IMR-90 (cell line): ENCODE measurements around the gene NCKAP5. TPM values are rescaled to one million over a fixed set of nuclear protein-coding genes. Genes with fewer than 3 reads are reported as not detected.

ENCODE experiments used
- ATAC-seq: fragments of 200-7000 bp; cut with Tn5 transposase; 2 replicates; pipeline ENCODE4 v1.9.1; 2020; ENCODE audit warnings: low read depth, mild to moderate bottlenecking, moderate library complexity
- BruUV-seq: library from RNA; stranded (reverse); fragments of 400-500 nt; replicated peaks from 2 replicates; lab custom pipeline; 2021; lab: Mats Ljungman, UMichigan
- CTCF ChIA-PET: fragments of 300-600 bp; formaldehyde crosslinking; extraction: SDS; loops from one replicate; lab custom pipeline; 2021; ENCODE audit warnings: antibody characterized with exemption; lab: Yijun Ruan, JAX
- POLR2A ChIA-PET: fragments of 300-600 bp; sonication (Branson Sonifier 250); formaldehyde crosslinking; loops from one replicate; lab custom pipeline; 2022; ENCODE audit warnings: antibody characterized with exemption; ENCODE audit not compliant: unreplicated experiment; lab: Charles Lee
- DNase-seq: peaks from one replicate; pipeline ENCODE4 v3.0.0; 2013
- H2AFZ ChIP-seq: replicated peaks from 2 replicates; pipeline ENCODE3; 2013; ENCODE audit warnings: low read length, mild to moderate bottlenecking; ENCODE audit not compliant: poor library complexity
- H2AK5ac ChIP-seq: 2 replicates; pipeline ENCODE4 v1.6.1; 2013; ENCODE audit warnings: low read depth, low read length, inconsistent platforms
- H2AK9ac ChIP-seq: replicated peaks from 2 replicates; pipeline ENCODE3; 2013; ENCODE audit warnings: mild to moderate bottlenecking, low read depth, low read length, moderate library complexity; ENCODE audit not compliant: poor library complexity
- H2BK120ac ChIP-seq: 2 replicates; pipeline ENCODE4 v1.6.1; 2013; ENCODE audit warnings: low read depth, low read length, inconsistent platforms
- H2BK15ac ChIP-seq: 3 replicates; pipeline ENCODE4 v1.6.1; 2013; ENCODE audit warnings: low read depth, low read length, inconsistent platforms
- H2BK20ac ChIP-seq: 2 replicates; pipeline ENCODE4 v1.6.1; 2013; ENCODE audit warnings: low read depth, mild to moderate bottlenecking, inconsistent platforms, low read length, moderate library complexity
- H2BK5ac ChIP-seq: 2 replicates; pipeline ENCODE4 v1.6.1; 2013; ENCODE audit warnings: mild to moderate bottlenecking, low read depth, low read length, inconsistent platforms; ENCODE audit not compliant: poor library complexity, severe bottlenecking
- H3K14ac ChIP-seq: replicated peaks from 2 replicates; pipeline ENCODE4 v1.6.1; 2013; ENCODE audit warnings: low read depth, low read length, inconsistent platforms
- H3K18ac ChIP-seq: 2 replicates; pipeline ENCODE4 v1.6.1; 2013; ENCODE audit warnings: low read depth, low read length, control low read depth
- H3K23ac ChIP-seq: 2 replicates; pipeline ENCODE4 v1.6.1; 2013; ENCODE audit warnings: low read depth, low read length, inconsistent platforms
- H3K27ac ChIP-seq: 2 replicates; pipeline ENCODE4 v1.5.1; 2013; ENCODE audit warnings: mild to moderate bottlenecking, control low read depth, low read length; ENCODE audit not compliant: insufficient read depth
- H3K27me3 ChIP-seq: 2 replicates; pipeline ENCODE4 v1.6.1; 2013; ENCODE audit warnings: low read length; ENCODE audit not compliant: control insufficient read depth, insufficient read depth
- H3K36me3 ChIP-seq: 2 replicates; pipeline ENCODE4 v1.6.1; 2013; ENCODE audit warnings: low read length, mixed read lengths; ENCODE audit not compliant: control insufficient read depth, insufficient read depth
- H3K4ac ChIP-seq: 2 replicates; pipeline ENCODE4 v1.6.1; 2013; ENCODE audit warnings: low read depth, low read length, inconsistent platforms
- H3K4me1 ChIP-seq: 2 replicates; pipeline ENCODE4 v1.6.1; 2013; ENCODE audit warnings: low read length, mixed read lengths; ENCODE audit not compliant: control insufficient read depth, insufficient read depth
- H3K4me2 ChIP-seq: 2 replicates; pipeline ENCODE4 v1.6.1; 2013; ENCODE audit warnings: low read depth, mild to moderate bottlenecking, control low read depth, low read length, moderate library complexity
- H3K4me3 ChIP-seq: 2 replicates; pipeline ENCODE4 v1.5.1; 2013; ENCODE audit warnings: low read depth, mild to moderate bottlenecking, control low read depth, low read length, moderate library complexity; ENCODE audit not compliant: insufficient read depth
- H3K56ac ChIP-seq: 2 replicates; pipeline ENCODE4 v1.6.1; 2013; ENCODE audit warnings: low read length, inconsistent platforms; ENCODE audit not compliant: insufficient read depth; ENCODE audit errors: extremely low read depth
- H3K79me1 ChIP-seq, 2 experiments: 2 replicates each; pipeline ENCODE4 v1.6.1; 2013; ENCODE audit warnings: low read length in 2 of 2, inconsistent platforms in 1 of 2, low read depth in 1 of 2
- H3K9ac ChIP-seq: 2 replicates; pipeline ENCODE4 v1.6.1; 2013; ENCODE audit warnings: low read depth, low read length, control low read depth
- H3K9me1 ChIP-seq: 2 replicates; pipeline ENCODE4 v1.6.1; 2013; ENCODE audit warnings: low read length, inconsistent platforms; ENCODE audit not compliant: insufficient read depth
- H3K9me3 ChIP-seq: 2 replicates; pipeline ENCODE4 v1.6.1; 2013; ENCODE audit warnings: low read length; ENCODE audit not compliant: control insufficient read depth, insufficient read depth
- H4K20me1 ChIP-seq: 2 replicates; pipeline ENCODE4 v1.6.1; 2013; ENCODE audit warnings: low read length, inconsistent platforms; ENCODE audit not compliant: insufficient read depth
- H4K5ac ChIP-seq: 2 replicates; pipeline ENCODE4 v1.6.1; 2013; ENCODE audit warnings: mild to moderate bottlenecking, low read depth, low read length, control low read depth
- H4K8ac ChIP-seq, 2 experiments: 2 replicates each; pipeline ENCODE4 v1.6.1; 2013; ENCODE audit warnings: low read depth in 2 of 2, low read length in 2 of 2, control low read depth in 1 of 2, inconsistent platforms in 1 of 2
- H4K91ac ChIP-seq: 2 replicates; pipeline ENCODE4 v1.6.1; 2013; ENCODE audit warnings: low read depth, low read length, inconsistent platforms; ENCODE audit not compliant: insufficient read depth
- BHLHE40 ChIP-seq: fragments of 150-350 bp; IDR thresholded peaks from 2 replicates; pipeline ENCODE4 v1.6.1; 2016; ENCODE audit warnings: mild to moderate bottlenecking, low read depth, low read length
- CEBPB ChIP-seq: IDR thresholded peaks from 2 replicates; pipeline ENCODE4 v1.6.1; 2012; ENCODE audit warnings: low read depth, low read length, improper control_type of control experiment
- CHD1 ChIP-seq: IDR thresholded peaks from 2 replicates; pipeline ENCODE4 v1.6.1; 2012; ENCODE audit warnings: low read depth, low read length, improper control_type of control experiment
- CTCF ChIP-seq: conservative IDR thresholded peaks from 2 replicates; pipeline ENCODE4 v1.5.1; 2012; ENCODE audit warnings: mild to moderate bottlenecking, low read depth, low read length, improper control_type of control experiment
- ELK1 ChIP-seq: fragments of 150-350 bp; IDR thresholded peaks from 2 replicates; pipeline ENCODE4 v1.6.1; 2016; ENCODE audit warnings: low read depth, mild to moderate bottlenecking, low read length, moderate library complexity, borderline replicate concordance
- FOS ChIP-seq: fragments of 150-350 bp; IDR thresholded peaks from 2 replicates; pipeline ENCODE4 v1.6.1; 2016; ENCODE audit warnings: low read depth, low read length
- MAFK ChIP-seq: IDR thresholded peaks from 2 replicates; pipeline ENCODE4 v1.6.1; 2012; ENCODE audit warnings: low read depth, low read length, improper control_type of control experiment
- MAZ ChIP-seq: IDR thresholded peaks from 2 replicates; pipeline ENCODE4 v1.6.1; 2012; ENCODE audit warnings: low read depth, mild to moderate bottlenecking, low read length, improper control_type of control experiment, moderate library complexity, borderline replicate concordance
- MXI1 ChIP-seq: IDR thresholded peaks from 2 replicates; pipeline ENCODE4 v1.6.1; 2012; ENCODE audit warnings: low read depth, mild to moderate bottlenecking, low read length, moderate library complexity, borderline replicate concordance
- NFE2L2 ChIP-seq: fragments of 150-350 bp; IDR thresholded peaks from 2 replicates; pipeline ENCODE4 v1.6.1; 2016; ENCODE audit warnings: low read depth, mild to moderate bottlenecking, low read length
- POLR2A ChIP-seq: IDR thresholded peaks from 2 replicates; pipeline ENCODE4 v1.6.1; 2012; ENCODE audit warnings: mild to moderate bottlenecking, low read depth, low read length
- RAD21 ChIP-seq: IDR thresholded peaks from 2 replicates; pipeline ENCODE4 v1.6.1; 2012; ENCODE audit warnings: low read length, improper control_type of control experiment
- RCOR1 ChIP-seq: IDR thresholded peaks from 2 replicates; pipeline ENCODE4 v1.6.1; 2012; ENCODE audit warnings: mild to moderate bottlenecking, low read length, improper control_type of control experiment; ENCODE audit not compliant: insufficient replicate concordance
- RFX5 ChIP-seq: IDR thresholded peaks from 2 replicates; pipeline ENCODE4 v1.8.0; 2012; ENCODE audit warnings: low read depth, mild to moderate bottlenecking, low read length, moderate library complexity
- SMC3 ChIP-seq: fragments of 150-350 bp; IDR thresholded peaks from 2 replicates; pipeline ENCODE4 v1.6.1; 2016; ENCODE audit warnings: low read depth, mild to moderate bottlenecking, antibody characterized with exemption, low read length, moderate library complexity
- USF2 ChIP-seq: fragments of 150-350 bp; IDR thresholded peaks from 2 replicates; pipeline ENCODE4 v1.6.1; 2017; ENCODE audit warnings: mild to moderate bottlenecking, antibody characterized with exemption, low read length, low read depth
- WGBS, 2 experiments: methylation state at CpG; one replicate each; pipeline versions ENCODE4 v1.1.5 to v1.1.7; 2013; ENCODE audit warnings: missing lambda C conversion rate in 2 of 2; ENCODE audit not compliant: insufficient read length in 1 of 2; ENCODE audit errors: extremely low coverage in 2 of 2; 5-methylcytosine and 5-hydroxymethylcytosine counted together
- dilution Hi-C: fragments of 300-500 bp; cut with HindIII; formaldehyde crosslinking; loops from one replicate; pipeline ENCODE4 v1.14.3; 2018; ENCODE audit warnings: low sequenced_read_pairs; ENCODE audit not compliant: unreplicated experiment
- in situ Hi-C: fragments of 300-500 bp; cut with MboI; formaldehyde crosslinking; loops from 3 replicates; pipeline ENCODE4 v1.14.3; 2019; ENCODE audit warnings: low sequenced_read_pairs, inconsistent platforms, mixed read lengths
- intact Hi-C: fragments of 100-400 bp; cut with micrococcal nuclease; formaldehyde crosslinking; loops from 2 replicates; pipeline ENCODE4 v1.10.0; 2022
- polyA plus RNA-seq, 3 experiments: library from polyadenylated mRNA; depleted of rRNA; stranded (reverse); fragments of >200 nt; gene quantifications; 2 replicates each; pipeline ENCODE4 v1.2.3, GENCODE V29; 2012; ENCODE audit warnings: low replicate concordance in 1 of 3
- total RNA-seq: library from RNA; depleted of rRNA; stranded (reverse); fragments of >200 nt; gene quantifications from 2 replicates; pipeline ENCODE4 v1.2.3, GENCODE V29; 2012

Gene NCKAP5
- total and polyA plus RNA-seq, 2 of the 4 experiments (the other 2 are of a cell fraction): 2.7 to 3.9 TPM

GRCh38 chr2:133231264-133231663 is 337.0 kb downstream of the NCKAP5 start:
- Histone ChIP-seq H2BK5ac (no peak overlapping the region), H2BK20ac (no peak overlapping the region), H4K5ac (no peak overlapping the region), H3K56ac (no peak overlapping the region), H3K18ac (no peak overlapping the region), H3K4me3 (no peak overlapping the region), H3K4me1 (peaks cover 6% of the 10 kb centered on the region), H3K9me1 (0 out of 2 replicates have a peak, but pooled peaks cover 3% of the 10 kb centered on the region), H3K9me3 (no peaks in the 10 kb centered on the region), H3K79me1 (peaks cover 21 to 75% of the 10 kb centered on the region in 2 experiments), H4K20me1 (peaks cover 3% of the 10 kb centered on the region; the same call in 1 of the 2 replicates), H3K27ac (no peak overlapping the region), H2AFZ (no peak overlapping the region), H2BK120ac (no peak overlapping the region), H3K9ac (no peak overlapping the region), H4K8ac (no peak overlapping the region; a peak in 1 of 4 replicates), H2AK5ac (no peak overlapping the region), H4K91ac (no peak overlapping the region), H3K27me3 (no peaks in the 10 kb centered on the region), H3K14ac (no peak overlapping the region), H2AK9ac (no peak overlapping the region), H3K4ac (no peak overlapping the region; the same call in 1 of the 2 replicates), H2BK15ac (no peak overlapping the region), H3K4me2 (no peak overlapping the region; the same call in 1 of the 2 replicates), H3K36me3 (peaks cover 7% of the 10 kb centered on the region), H3K23ac (no peak overlapping the region)
- ATAC-seq (no peak), DNase-seq (no peak)
- ChIA-PET POLR2A (no interaction called here), CTCF (no interaction called here)
- intact Hi-C loops: no loop called here
- TF ChIP-seq BHLHE40 (no peak), FOS (no peak), POLR2A (no peak), CHD1 (no peak), RFX5 (no peak), CTCF (no peak), CEBPB (no peak), NFE2L2 (no peak), RCOR1 (no peak), MXI1 (no peak), MAFK (no peak), MAZ (no peak), USF2 (no peak), RAD21 (no peak), SMC3 (no peak), ELK1 (no peak)
- dilution Hi-C loops: no loop called here
- WGBS, 2 experiments: no CpG with 5 or more reads among the region's 1 CpG
- in situ Hi-C loops: no loop called here
- BruUV-seq: no TSS peak
